ENCODE data around the gene SLC38A8.

DNA sequence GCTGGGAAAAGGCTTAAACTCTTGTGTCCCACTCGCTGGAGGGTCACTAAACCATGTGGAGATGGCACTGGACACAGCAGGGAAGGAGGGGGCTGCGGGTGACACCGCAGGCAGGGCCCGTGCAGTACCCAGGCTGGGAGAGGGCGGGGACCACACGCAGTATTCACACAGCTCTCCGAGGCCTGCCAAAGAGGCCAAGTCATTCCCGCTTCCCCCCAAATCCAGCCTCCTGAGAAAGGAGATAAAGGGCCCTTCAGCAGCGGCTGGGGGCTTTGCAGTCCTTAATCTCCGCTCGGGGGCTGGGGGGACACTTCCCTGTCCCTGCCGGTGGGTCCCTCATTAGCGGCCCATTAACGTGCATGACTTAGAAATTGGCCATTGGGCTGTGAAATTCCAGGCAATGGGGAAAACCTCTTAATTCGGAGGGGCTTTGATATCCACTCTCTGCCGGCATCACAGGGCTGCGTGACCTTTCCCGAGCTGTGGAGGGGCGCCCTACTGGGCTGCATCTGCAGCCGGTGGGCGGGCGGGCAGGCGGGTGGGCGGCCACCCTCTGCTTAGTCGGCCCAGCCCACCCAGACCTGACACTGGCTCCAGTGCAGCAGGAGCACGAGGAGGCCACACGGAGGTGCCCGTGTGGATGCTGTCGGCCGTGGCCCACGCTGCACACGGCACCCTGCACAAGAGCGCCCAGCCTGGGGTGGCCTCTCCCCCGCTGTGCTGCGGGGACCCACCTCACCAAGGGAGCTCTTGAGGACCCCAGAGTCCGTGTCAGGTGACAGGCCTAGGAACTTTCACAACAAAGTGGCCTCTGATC, 2.6 kb upstream of the SLC38A8 start:
- TF ChIP-seq, protein P1, sequence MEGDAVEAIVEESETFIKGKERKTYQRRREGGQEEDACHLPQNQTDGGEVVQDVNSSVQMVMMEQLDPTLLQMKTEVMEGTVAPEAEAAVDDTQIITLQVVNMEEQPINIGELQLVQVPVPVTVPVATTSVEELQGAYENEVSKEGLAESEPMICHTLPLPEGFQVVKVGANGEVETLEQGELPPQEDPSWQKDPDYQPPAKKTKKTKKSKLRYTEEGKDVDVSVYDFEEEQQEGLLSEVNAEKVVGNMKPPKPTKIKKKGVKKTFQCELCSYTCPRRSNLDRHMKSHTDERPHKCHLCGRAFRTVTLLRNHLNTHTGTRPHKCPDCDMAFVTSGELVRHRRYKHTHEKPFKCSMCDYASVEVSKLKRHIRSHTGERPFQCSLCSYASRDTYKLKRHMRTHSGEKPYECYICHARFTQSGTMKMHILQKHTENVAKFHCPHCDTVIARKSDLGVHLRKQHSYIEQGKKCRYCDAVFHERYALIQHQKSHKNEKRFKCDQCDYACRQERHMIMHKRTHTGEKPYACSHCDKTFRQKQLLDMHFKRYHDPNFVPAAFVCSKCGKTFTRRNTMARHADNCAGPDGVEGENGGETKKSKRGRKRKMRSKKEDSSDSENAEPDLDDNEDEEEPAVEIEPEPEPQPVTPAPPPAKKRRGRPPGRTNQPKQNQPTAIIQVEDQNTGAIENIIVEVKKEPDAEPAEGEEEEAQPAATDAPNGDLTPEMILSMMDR (IDR thresholded peaks at IDR 0.05), result no peak
- no peak for TF ChIP-seq EZH2 (IDR thresholded peaks at IDR 0.05; ENCODE audit: borderline replicate concordance, insufficient read depth, low read depth, low read length, poor library complexity, severe bottlenecking)
